K562 (cell line): ENCODE results near the gene RAI1.

Source experiments
- ARNT ChIP-seq, 2 experiments: fragments of 450-650 bp; IDR thresholded peaks; 2 replicates each; pipeline ENCODE4 v1.6.1; 2016; ENCODE audit warnings: mild to moderate bottlenecking in 1 of 2
- CBFA2T3 ChIP-seq: fragments of 450-650 bp; IDR thresholded peaks from 2 replicates; pipeline ENCODE4 v1.6.1; 2017
- GATA2 ChIP-seq: sonication (generic); formaldehyde crosslinking; IDR thresholded peaks from 2 replicates; pipeline ENCODE4 v1.4.0; 2020; ENCODE audit warnings: mild to moderate bottlenecking, missing genetic modification reagents
- HES1 ChIP-seq: fragments of 450-650 bp; IDR thresholded peaks from 2 replicates; pipeline ENCODE4 v1.6.1; 2016; ENCODE audit warnings: low read depth, mild to moderate bottlenecking, moderate library complexity
- JUND ChIP-seq, 2 experiments: IDR thresholded peaks; 2 replicates in 1 of 2; 3 replicates in 1 of 2; pipeline ENCODE4 v1.6.1; 2011; ENCODE audit warnings: borderline replicate concordance in 2 of 2, low read depth in 2 of 2, low read length in 2 of 2, improper control_type of control experiment in 1 of 2, missing biosample characterization in 1 of 2, missing genetic modification characterization in 1 of 2, missing genetic modification reagents in 1 of 2
- PKNOX1 ChIP-seq: fragments of 450-650 bp; IDR thresholded peaks from 2 replicates; pipeline ENCODE4 v1.6.1; 2016
- POLR2AphosphoS5 ChIP-seq: IDR thresholded peaks from 2 replicates; pipeline ENCODE4 v1.6.1; 2011; ENCODE audit warnings: mild to moderate bottlenecking, low read depth, low read length, moderate library complexity; ENCODE audit not compliant: control insufficient read depth, insufficient read depth
- SMAD1 ChIP-seq: fragments of 150-350 bp; IDR thresholded peaks from 2 replicates; pipeline ENCODE4 v1.6.1; 2014; ENCODE audit warnings: low read length, low read depth; ENCODE audit not compliant: partially characterized antibody
- TFE3 ChIP-seq: fragments of 450-650 bp; formaldehyde crosslinking; IDR thresholded peaks from 2 replicates; pipeline ENCODE4 v1.4.0; 2020; ENCODE audit warnings: mild to moderate bottlenecking, mixed read lengths
- ZNF274 ChIP-seq: IDR thresholded peaks from 2 replicates; pipeline ENCODE4 v1.6.1; 2011; ENCODE audit warnings: low read depth, mild to moderate bottlenecking, low read length, moderate library complexity, borderline replicate concordance
- TF ChIP-seq, protein P1 (sequence below): fragments of 250-450 bp; sonication (Bioruptor Pico); IDR thresholded peaks from 2 replicates; pipeline ENCODE4 v1.5.0; 2020; ENCODE audit warnings: mild to moderate bottlenecking
- TF ChIP-seq, protein P2 (sequence below), 3 experiments: IDR thresholded peaks in 2 of 3; conservative IDR thresholded peaks in 1 of 3; 2 replicates each; pipeline ENCODE4 v1.5.1; 2011 to 2012; ENCODE audit warnings: low read length in 3 of 3, mild to moderate bottlenecking in 3 of 3, control low read depth in 2 of 3, improper control_type of control experiment in 1 of 3, inconsistent platforms in 1 of 3, low read depth in 1 of 3, mixed read lengths in 1 of 3, moderate library complexity in 1 of 3; ENCODE audit not compliant: insufficient read depth in 2 of 3
- TF ChIP-seq, protein P3 (sequence below): fragments of 450-650 bp; formaldehyde crosslinking; IDR thresholded peaks from 2 replicates; pipeline ENCODE4 v1.4.0; 2022; ENCODE audit warnings: missing genetic modification characterization

- no peak for TF ChIP-seq HES1
- no peak for TF ChIP-seq POLR2AphosphoS5
- TF ChIP-seq, protein P1, sequence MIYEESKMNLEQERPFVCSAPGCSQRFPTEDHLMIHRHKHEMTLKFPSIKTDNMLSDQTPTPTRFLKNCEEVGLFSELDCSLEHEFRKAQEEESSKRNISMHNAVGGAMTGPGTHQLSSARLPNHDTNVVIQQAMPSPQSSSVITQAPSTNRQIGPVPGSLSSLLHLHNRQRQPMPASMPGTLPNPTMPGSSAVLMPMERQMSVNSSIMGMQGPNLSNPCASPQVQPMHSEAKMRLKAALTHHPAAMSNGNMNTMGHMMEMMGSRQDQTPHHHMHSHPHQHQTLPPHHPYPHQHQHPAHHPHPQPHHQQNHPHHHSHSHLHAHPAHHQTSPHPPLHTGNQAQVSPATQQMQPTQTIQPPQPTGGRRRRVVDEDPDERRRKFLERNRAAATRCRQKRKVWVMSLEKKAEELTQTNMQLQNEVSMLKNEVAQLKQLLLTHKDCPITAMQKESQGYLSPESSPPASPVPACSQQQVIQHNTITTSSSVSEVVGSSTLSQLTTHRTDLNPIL (CRISPR knock-in tag) = no peak
- no peak for TF ChIP-seq SMAD1
- TF ChIP-seq GATA2 (CRISPR knock-in tag) = no peak
- TF ChIP-seq, protein P2, sequence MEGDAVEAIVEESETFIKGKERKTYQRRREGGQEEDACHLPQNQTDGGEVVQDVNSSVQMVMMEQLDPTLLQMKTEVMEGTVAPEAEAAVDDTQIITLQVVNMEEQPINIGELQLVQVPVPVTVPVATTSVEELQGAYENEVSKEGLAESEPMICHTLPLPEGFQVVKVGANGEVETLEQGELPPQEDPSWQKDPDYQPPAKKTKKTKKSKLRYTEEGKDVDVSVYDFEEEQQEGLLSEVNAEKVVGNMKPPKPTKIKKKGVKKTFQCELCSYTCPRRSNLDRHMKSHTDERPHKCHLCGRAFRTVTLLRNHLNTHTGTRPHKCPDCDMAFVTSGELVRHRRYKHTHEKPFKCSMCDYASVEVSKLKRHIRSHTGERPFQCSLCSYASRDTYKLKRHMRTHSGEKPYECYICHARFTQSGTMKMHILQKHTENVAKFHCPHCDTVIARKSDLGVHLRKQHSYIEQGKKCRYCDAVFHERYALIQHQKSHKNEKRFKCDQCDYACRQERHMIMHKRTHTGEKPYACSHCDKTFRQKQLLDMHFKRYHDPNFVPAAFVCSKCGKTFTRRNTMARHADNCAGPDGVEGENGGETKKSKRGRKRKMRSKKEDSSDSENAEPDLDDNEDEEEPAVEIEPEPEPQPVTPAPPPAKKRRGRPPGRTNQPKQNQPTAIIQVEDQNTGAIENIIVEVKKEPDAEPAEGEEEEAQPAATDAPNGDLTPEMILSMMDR (IDR thresholded peaks at IDR 0.05 in 2 of 3, conservative IDR thresholded peaks at IDR 0.05 in 1 of 3; ENCODE audit: insufficient read depth in 2 of 3, low read depth in 1 of 3, low read length in 3 of 3) = no peak
- no peak for TF ChIP-seq TFE3
- TF ChIP-seq ARNT (IDR thresholded peaks at IDR 0.05) = peak in 1 of 2 experiments; percentile 100; a peak in 2 of 4 replicates
- TF ChIP-seq CBFA2T3 = no peak
- TF ChIP-seq PKNOX1 = no peak
- no peak for TF ChIP-seq JUND (IDR thresholded peaks at IDR 0.05; ENCODE audit: borderline replicate concordance, low read depth, low read length)
- TF ChIP-seq JUND (tag; IDR thresholded peaks at IDR 0.05; ENCODE audit: borderline replicate concordance, low read depth, low read length) = no peak
- TF ChIP-seq, protein P3, sequence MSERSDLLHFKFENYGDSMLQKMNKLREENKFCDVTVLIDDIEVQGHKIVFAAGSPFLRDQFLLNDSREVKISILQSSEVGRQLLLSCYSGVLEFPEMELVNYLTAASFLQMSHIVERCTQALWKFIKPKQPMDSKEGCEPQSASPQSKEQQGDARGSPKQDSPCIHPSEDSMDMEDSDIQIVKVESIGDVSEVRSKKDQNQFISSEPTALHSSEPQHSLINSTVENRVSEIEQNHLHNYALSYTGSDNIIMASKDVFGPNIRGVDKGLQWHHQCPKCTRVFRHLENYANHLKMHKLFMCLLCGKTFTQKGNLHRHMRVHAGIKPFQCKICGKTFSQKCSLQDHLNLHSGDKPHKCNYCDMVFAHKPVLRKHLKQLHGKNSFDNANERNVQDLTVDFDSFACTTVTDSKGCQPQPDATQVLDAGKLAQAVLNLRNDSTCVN (CRISPR knock-in tag) = no peak
- no peak for TF ChIP-seq ZNF274
Measured at GRCh38 chr17:17736205-17737183, 55.2 kb downstream of the RAI1 start.
